K562 (cell line): Measurements from ENCODE around the gene RCSD1.

Experiments used
- EZH2 ChIP-seq: IDR thresholded peaks from 2 replicates; pipeline ENCODE4 v1.6.1; 2012; ENCODE audit warnings: low read depth, mild to moderate bottlenecking, inconsistent platforms, low read length, borderline replicate concordance
- FOXA1 ChIP-seq: fragments of 450-650 bp; IDR thresholded peaks from 2 replicates; pipeline ENCODE4 v1.6.1; 2016; ENCODE audit warnings: mild to moderate bottlenecking, borderline replicate concordance
- GTF3C2 ChIP-seq: IDR thresholded peaks from 3 replicates; pipeline ENCODE4 v1.6.1; 2011; ENCODE audit warnings: borderline replicate concordance, mild to moderate bottlenecking, moderate library complexity; ENCODE audit not compliant: insufficient read length; ENCODE audit errors: extremely low read depth
- HDAC3 ChIP-seq: fragments of 450-650 bp; IDR thresholded peaks from 2 replicates; pipeline ENCODE4 v1.6.1; 2018; ENCODE audit warnings: borderline replicate concordance, mild to moderate bottlenecking, moderate library complexity; ENCODE audit not compliant: partially characterized antibody
- L3MBTL2 ChIP-seq: fragments of 450-650 bp; IDR thresholded peaks from 2 replicates; pipeline ENCODE4 v1.6.1; 2016; ENCODE audit warnings: mild to moderate bottlenecking, moderate library complexity
- NFE2 ChIP-seq: IDR thresholded peaks from 2 replicates; pipeline ENCODE4 v1.6.1; 2014; ENCODE audit warnings: antibody characterized with exemption, low read depth
- SMARCB1 ChIP-seq: IDR thresholded peaks from 2 replicates; pipeline ENCODE4 v1.6.1; 2011; ENCODE audit warnings: improper control_type of control experiment, low read depth; ENCODE audit not compliant: insufficient read length
- ZBTB1 ChIP-seq: sonication (generic); formaldehyde crosslinking; IDR thresholded peaks from 2 replicates; pipeline ENCODE4 v1.8.1; 2023; ENCODE audit warnings: missing genetic modification reagents, low read depth, mild to moderate bottlenecking, borderline replicate concordance
- ZMIZ1 ChIP-seq, 2 experiments: fragments of 150-350 bp in 1 of 2; IDR thresholded peaks; 2 replicates each; pipeline ENCODE4 v1.6.1; 2012 to 2016; ENCODE audit warnings: low read depth in 2 of 2, low read length in 2 of 2, mild to moderate bottlenecking in 1 of 2, moderate library complexity in 1 of 2
- ZNF445 ChIP-seq: fragments of 250-450 bp; sonication (Bioruptor Pico); IDR thresholded peaks from 2 replicates; pipeline ENCODE4 v1.4.0; 2020; ENCODE audit warnings: low read depth, mild to moderate bottlenecking, moderate library complexity

- TF ChIP-seq ZNF445 (CRISPR knock-in tag) (no peak), EZH2 (no peak), L3MBTL2 (no peak), NFE2 (no peak), FOXA1 (no peak), GTF3C2 (no peak), SMARCB1 (no peak), ZMIZ1 (IDR thresholded peaks at IDR 0.05; ENCODE audit: low read depth in 2 of 2, low read length in 2 of 2) (no peak), ZBTB1 (CRISPR knock-in tag) (no peak), HDAC3 (no peak)
Measured at GRCh38 chr1:167679714-167680113, 49.7 kb downstream of the RCSD1 start.
